ENCODE results near the gene PRKCQ.

The PRKCQ gene

GRCh38 chr10:6431861-6432260 lies 148.2 kb downstream of the PRKCQ start:
- DNase-seq = no peak

- DNase-seq = no peak
These were observed 148.9 kb downstream of the PRKCQ start for GRCh38 chr10:6431186-6431585.

DNA sequence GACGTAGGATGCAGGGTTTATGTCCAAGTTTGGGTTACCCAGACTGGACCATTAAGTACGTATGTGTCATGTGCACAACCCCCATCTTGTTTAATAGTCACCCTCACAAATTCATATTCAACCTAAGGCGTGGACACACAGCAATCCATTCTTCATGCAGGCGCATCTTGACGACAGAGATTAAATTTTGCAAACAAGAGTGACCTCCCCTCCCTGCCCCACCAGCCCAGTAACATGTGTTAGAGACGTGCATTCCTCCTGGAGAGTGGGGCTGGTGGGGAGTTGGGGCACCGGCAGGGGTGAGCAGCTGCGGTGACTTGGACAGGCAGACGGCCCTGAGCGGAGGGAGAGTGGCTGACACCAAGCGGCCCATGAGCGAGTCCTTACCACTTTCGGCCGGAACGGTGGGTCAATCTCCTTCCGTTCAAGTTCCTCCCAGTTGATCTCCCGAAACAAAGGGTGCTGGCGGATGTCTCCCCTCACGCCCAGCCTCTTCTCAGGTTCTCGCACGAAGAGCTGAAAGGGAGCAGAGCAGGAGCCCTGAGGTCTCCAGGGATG lies 149.6 kb downstream of the PRKCQ start:
- no peak for DNase-seq

DNA sequence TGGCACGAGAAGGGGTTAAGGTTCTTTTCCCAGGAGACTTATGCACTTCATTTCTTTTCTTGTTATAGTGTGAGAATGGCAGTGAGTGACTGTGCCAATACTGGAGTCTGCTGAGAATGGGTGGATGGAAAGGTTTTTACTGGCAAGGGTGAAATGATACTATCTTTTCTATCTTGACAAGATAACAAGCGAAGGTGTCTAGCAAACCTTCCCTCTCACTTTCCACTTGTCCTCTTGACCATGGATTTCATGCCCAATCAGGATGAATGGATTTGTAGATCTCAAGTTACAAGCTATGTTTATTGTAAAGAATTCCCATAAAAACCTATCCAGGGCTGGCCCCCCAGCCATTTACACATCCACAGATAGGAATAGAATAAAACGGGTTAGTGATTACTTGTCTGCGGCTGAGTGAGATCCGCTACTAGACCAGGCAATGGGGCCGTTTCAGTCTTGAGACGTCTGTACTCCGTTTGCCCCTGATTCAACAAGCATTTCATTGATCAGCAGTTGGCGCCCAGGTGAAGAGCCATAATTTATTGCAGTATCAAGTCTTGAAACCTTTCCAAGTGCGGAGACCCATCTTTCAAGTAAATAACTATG lies 152.6 kb downstream of the PRKCQ start:
- DNase-seq = no peak

DNA sequence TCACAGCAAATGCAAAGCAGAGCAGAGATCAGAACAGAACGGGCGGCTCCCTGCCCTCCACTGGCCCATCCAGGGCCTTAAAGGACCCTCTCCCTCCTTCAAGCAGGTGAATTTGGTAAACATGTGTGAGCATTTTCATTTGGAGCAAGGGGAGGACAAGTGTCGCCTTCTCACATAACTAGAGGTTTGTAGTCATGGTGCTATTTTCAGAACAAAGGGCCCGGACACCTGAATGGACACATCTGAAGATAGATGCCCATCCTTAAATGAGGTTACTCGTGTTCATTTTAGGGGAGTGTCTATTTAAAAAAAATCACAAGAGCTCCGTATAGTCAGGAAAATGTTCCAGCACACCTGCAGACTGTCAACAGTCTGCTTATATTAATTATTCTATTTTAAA lies 153.8 kb downstream of the PRKCQ start:
- no peak for DNase-seq

DNA sequence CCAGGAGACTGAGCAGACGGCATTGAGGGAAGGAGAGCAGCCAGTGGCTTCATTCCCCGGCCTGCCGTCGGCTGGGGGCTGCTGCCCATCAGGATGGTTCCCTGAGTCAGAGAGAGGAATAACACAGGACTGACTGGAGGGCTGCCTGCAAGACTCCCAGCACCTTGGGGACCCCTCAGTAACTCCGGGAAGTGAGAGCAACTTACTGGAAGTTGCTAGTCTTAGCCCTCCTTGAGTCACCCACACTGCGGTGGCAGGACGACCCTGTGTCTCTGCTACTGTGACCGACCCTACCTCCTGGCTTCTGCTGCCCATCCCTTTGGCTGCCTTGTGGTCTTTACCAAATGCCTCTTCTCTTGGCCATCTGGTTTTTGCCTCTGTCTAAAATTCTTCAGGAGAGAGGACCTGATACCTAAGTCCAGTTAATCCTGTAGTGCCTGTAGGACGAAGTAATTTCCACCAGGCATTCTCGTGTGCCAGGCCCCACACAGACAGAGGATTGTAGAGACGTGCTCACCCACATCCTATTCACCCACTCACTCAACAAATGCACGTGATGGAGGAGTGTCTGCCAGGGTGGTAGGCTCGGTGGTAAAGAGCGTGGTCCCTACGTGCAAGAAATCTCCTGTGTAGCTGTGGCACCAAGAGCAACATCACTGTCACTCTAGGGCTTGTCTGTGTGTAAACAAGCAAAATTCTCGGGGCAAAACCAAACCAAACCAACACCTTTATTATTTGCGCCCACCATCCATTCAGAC lies 156.5 kb downstream of the PRKCQ start:
- no peak for DNase-seq

- no peak for DNase-seq
These were observed 157.1 kb downstream of the PRKCQ start for GRCh38 chr10:6423004-6423403.

- DNase-seq = no peak
These were observed 161.4 kb downstream of the PRKCQ start for GRCh38 chr10:6418613-6419216.

DNA sequence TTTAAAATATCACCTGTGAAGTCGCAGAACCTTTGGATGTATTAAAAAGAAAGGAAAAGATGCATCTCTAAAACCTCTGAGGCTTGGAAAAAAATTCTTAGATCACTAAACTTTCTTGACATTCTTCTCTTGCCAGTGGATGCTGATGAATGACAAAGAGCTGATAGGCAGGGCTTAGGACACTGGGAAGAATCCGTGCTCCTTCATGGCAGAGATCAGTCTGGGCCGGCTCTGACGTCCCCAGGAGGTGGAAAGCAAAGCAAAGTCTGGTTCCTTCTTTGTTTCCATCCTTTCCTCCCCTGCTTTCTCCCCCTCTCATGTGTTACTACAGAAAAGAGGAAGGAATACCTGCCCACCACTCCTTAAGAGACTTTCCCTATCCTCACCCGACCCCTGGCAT lies 161.9 kb downstream of the PRKCQ start:
- DNase-seq = no peak

DNA sequence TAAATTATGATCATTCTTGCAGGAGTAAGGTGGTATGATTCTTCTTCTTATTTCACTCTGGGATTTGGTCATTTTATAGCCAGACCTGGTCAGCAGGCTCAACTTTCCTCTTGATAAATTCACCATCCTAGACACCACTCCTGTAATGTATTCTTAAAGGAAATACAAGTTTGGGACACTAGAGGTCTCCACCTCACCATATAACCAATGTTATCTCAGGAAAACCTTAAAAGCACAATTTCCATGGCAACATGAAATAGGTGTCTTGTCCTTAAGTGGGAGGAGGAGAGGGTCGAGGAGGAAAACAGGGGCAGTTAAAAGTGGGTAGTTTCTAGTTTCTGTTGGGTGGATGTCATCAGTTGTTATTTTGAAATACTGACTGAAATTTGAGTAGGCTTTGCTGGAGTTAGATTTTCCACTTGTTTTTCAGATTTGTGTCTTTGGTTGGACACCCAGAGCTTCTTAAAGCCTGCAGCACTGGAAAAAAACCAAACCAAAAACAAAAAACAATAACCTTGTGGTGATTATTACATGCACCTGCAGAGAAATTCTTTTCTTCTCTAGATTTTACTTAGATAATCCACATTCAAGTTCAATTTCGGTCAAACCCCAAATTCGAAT lies 163.1 kb downstream of the PRKCQ start:
- no peak for DNase-seq

DNA sequence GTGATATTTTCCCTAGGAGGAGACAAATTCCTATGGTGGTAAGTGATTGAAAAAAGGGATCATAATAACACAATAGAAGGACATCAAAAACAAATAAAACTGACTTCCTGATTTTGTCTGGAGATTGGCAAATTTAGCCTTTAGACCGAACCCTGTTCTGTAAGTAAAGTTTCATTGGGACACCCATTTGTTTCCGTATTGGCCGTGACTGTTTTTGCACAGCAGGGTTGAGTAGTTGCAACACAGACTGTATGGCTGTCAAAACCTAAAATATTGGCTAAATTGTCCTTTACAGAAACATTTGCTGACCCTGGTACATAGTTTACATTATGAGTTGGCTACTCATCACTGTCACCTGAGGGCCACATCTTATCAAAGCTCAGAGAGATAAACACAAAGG lies 168.6 kb downstream of the PRKCQ start:
- DNase-seq = no peak

DNA sequence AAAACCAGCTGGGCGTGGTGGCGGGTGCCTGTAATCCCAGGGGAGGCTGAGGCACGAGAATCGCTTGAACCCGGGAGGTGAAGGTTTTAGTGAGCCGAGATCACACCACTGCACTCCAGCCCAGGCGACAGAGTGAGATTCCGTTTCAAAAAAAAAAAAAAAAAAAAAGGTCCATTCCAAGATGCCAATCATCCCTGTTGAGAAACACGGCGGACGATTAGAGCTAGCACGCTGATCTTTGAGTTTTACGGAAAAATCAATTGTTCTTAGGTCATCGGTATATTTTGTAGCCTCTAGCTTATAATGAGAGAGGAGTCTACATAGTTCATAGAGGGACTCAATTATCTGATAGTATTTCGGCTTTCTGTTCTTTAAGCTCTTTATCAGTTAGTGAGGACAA lies 169.2 kb downstream of the PRKCQ start:
- no peak for DNase-seq

DNA sequence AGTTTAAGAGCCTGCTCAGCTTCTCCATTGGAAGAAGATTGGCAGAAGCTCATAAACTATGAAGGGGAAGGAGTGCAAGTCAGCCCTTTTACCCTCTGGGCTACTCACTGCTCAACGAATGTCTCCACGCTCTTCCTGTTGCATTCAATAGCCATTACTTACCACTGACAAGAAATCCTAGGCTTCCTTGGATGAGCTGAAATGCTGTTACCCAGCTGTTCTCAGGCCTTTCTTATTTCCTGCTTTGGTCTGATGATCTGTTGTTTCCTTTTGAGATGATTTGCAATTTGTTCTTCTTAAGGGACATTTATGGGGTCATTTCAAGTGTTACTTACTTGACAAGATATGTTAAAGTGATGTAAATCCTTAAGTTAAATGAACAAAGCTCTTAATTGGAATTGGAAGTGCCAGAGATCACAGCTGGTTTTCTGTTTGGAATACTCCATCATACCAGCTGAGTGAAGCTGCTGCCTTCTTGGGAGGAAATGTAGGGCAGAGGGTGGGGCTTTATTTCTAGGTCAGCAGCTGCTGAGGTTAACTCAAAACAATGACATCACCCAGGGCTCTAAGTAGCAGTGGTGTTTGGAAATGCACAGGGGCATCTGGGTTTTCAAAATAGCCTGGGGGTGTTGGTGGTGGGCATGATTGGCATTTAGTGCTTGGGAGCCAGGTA lies 170.0 kb downstream of the PRKCQ start:
- no peak for DNase-seq

- DNase-seq = no peak
These were observed 171.3 kb downstream of the PRKCQ start for GRCh38 chr10:6408799-6409198.

DNA sequence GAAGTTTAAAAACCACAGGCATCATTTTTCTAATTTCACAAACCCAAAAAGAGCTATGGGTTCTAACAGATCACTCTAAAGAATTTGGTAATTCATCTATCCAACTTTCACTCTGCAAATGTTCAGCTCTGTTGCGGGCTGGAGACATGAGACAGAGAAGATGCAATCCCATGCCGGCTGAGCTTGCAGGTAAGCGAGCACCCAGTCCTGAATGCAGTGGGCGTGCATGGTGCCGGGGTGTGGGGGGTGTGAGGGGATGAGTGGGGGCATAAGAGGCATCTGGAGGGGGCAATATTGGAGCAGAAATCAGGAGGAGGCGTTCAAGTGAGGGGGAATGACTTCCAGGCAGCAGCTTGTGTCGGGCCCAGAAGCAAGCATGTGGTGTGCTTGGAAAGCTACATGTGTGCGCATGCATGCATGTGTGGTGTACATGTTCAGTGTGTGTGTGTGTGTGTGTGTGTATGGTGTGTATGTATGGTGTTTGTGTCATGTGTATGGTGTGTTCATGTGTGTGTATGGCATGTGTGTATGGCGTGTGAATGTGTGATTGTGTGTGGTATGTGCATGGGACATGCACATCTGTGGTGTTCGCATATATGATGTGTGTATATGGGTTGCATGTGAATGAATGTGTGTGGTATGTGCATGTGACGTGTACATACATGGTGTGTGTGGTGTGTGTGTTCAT lies 172.9 kb downstream of the PRKCQ start:
- no peak for DNase-seq

DNA sequence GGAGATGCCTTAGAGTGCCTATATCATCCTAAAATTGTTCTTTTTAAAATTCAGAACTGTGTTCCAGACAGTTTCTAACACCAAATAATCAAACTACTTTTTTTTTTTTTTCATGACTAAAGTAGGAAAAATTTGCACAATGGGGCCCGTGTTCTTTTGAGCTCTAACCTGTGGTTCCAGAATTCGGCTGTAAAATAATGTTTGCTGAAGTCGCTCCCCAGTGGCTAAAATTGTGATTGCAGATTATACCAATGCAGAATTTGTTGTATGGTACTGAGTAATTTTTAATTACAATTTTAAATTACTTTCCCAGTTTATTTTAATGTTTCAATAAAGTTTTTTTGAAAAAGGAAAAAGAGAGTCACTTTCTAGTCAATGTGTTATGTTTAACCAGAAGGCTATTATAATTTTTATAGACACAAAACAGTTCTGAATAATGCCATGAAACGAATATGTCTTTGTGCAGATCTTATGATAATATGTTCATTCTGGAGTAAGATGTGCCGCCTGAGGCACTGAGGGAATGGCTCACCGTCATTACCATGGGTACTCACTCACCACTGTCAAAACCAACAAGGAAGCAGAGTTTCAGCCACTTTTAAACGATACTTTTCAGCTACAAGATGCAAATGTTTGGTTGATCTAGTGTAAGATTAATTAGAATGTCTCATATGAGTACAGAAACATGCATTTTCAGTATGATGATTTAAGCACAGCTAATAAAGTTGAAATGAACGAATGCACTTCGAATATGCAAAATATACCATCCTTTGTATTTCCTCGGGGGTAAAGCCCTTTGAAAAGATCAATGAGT lies 173.6 kb downstream of the PRKCQ start:
- no peak for DNase-seq

GRCh38 chr10:6405713-6406112 lies 174.4 kb downstream of the PRKCQ start:
- no peak for DNase-seq

GRCh38 chr10:6404127-6405072 lies 175.7 kb downstream of the PRKCQ start:
- no peak for DNase-seq

DNA sequence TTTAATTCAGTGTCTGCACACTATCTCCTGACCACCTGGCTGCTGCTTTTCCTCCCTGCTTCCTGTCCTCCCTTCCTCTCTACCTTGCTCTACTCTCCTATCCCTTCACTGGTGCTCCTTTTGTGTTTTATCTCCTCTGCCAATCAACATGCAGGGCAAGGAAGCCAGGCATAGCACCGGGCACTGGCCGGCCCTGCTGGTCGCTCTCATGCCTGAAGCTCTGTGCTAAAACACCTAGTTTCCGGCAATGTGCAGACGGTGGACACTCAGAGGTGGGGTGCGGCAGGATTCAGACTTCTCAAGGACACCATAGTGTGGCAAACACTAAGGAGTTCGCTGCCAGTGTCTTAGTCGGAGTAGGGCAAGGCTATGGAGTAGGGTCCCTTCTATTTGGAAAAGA lies 177.1 kb downstream of the PRKCQ start:
- DNase-seq = no peak

- no peak for DNase-seq
These were observed 177.7 kb downstream of the PRKCQ start for GRCh38 chr10:6402349-6402709.
